Neural cell (in vitro differentiated cells): ENCODE data around the gene QPRT. TPM values are rescaled to one million over a fixed set of nuclear protein-coding genes. Genes with fewer than 3 reads are reported as not detected.
"Not testable (repeated sequence)": the region's sequence is repeated elsewhere in the genome, so short reads cannot be mapped to it uniquely, and the experiment has no call there.

Experiments used
- H2AFZ ChIP-seq: fragments of 200-600, 300-800 bp; sonication (generic), shearing (Covaris generic); 2 replicates; pipeline ENCODE4 v1.6.0; 2014; ENCODE audit warnings: low read depth, mild to moderate bottlenecking, antibody characterized with exemption, low read length, moderate library complexity
- H3F3A ChIP-seq: fragments of 200-600 bp; shearing (Covaris generic); 2 replicates; pipeline ENCODE4 v1.6.1; 2016; ENCODE audit warnings: mild to moderate bottlenecking, moderate library complexity, mixed read lengths, antibody characterized with exemption, low read length; ENCODE audit not compliant: insufficient read depth, poor library complexity, severe bottlenecking
- H3K27ac ChIP-seq: fragments of 200-600, 300-800 bp; sonication (generic), shearing (Covaris generic); 2 replicates; pipeline ENCODE4 v1.5.1; 2014; ENCODE audit warnings: mild to moderate bottlenecking, low read length, moderate library complexity
- H3K27me3 ChIP-seq: fragments of 300-800, 200-600 bp; sonication (generic), shearing (Covaris generic); 2 replicates; pipeline ENCODE4 v1.6.0; 2014; ENCODE audit warnings: mild to moderate bottlenecking, low read depth, low read length, moderate library complexity; ENCODE audit not compliant: insufficient read depth
- H3K36me3 ChIP-seq: fragments of 300-800, 200-600 bp; sonication (generic), shearing (Covaris generic); 2 replicates; pipeline ENCODE4 v1.5.1; 2014; ENCODE audit warnings: mild to moderate bottlenecking, antibody characterized with exemption, low read length, moderate library complexity; ENCODE audit not compliant: insufficient read depth
- H3K4me2 ChIP-seq: fragments of 300-800, 200-600 bp; sonication (generic), shearing (Covaris generic); 2 replicates; pipeline ENCODE4 v1.6.0; 2014; ENCODE audit warnings: mild to moderate bottlenecking, low read length
- H3K4me3 ChIP-seq: fragments of 300-800, 200-600 bp; sonication (generic), shearing (Covaris generic); 2 replicates; pipeline ENCODE4 v1.5.1; 2014; ENCODE audit warnings: mild to moderate bottlenecking, low read length, moderate library complexity
- H3K79me2 ChIP-seq: fragments of 200-600 bp; shearing (Covaris generic); replicated peaks from 2 replicates; pipeline ENCODE4 v1.6.0; 2014; ENCODE audit warnings: mild to moderate bottlenecking, low read length, moderate library complexity; ENCODE audit not compliant: insufficient read depth
- H3K9ac ChIP-seq: fragments of 300-800, 200-600 bp; sonication (generic), shearing (Covaris generic); 2 replicates; pipeline ENCODE4 v1.6.1; 2016; ENCODE audit warnings: mild to moderate bottlenecking, low read length, mixed read lengths
- H3K9me2 ChIP-seq: fragments of 200-600 bp; shearing (Covaris generic); 2 replicates; pipeline ENCODE4 v1.6.1; 2016; ENCODE audit warnings: mild to moderate bottlenecking, low read length, mixed read lengths; ENCODE audit not compliant: insufficient read depth
- H3K9me3 ChIP-seq: fragments of 200-600, 300-800 bp; sonication (generic), shearing (Covaris generic); 2 replicates; pipeline ENCODE4 v1.6.1; 2016; ENCODE audit warnings: mild to moderate bottlenecking, mixed run types, low read length, moderate library complexity, mixed read lengths
- H4K20me1 ChIP-seq: fragments of 200-600 bp; shearing (Covaris generic); 2 replicates; pipeline ENCODE4 v1.6.1; 2016; ENCODE audit warnings: mild to moderate bottlenecking, mixed run types; ENCODE audit not compliant: insufficient read depth
- EP300 ChIP-seq: fragments of 450-650 bp; conservative IDR thresholded peaks from 2 replicates; pipeline ENCODE4 v1.6.1; 2014; ENCODE audit warnings: antibody characterized with exemption, mild to moderate bottlenecking, moderate library complexity; ENCODE audit not compliant: poor library complexity, severe bottlenecking
- EZH2 ChIP-seq: fragments of 200-600, 300-800 bp; shearing (Covaris generic), sonication (generic); IDR thresholded peaks from 2 replicates; pipeline ENCODE4 v1.6.1; 2014; ENCODE audit warnings: antibody characterized with exemption, low read length, borderline replicate concordance, mild to moderate bottlenecking; ENCODE audit not compliant: insufficient read depth, poor library complexity, severe bottlenecking
- MXI1 ChIP-seq: fragments of 450-650 bp; conservative IDR thresholded peaks from 2 replicates; pipeline ENCODE4 v1.6.1; 2014; ENCODE audit warnings: antibody characterized with exemption, mild to moderate bottlenecking; ENCODE audit not compliant: poor library complexity, severe bottlenecking
- POLR2AphosphoS5 ChIP-seq: IDR thresholded peaks from 2 replicates; pipeline ENCODE4 v1.6.1; 2012
- RAD21 ChIP-seq: fragments of 450-650 bp; conservative IDR thresholded peaks from 2 replicates; pipeline ENCODE4 v1.6.1; 2014; ENCODE audit warnings: antibody characterized with exemption, mild to moderate bottlenecking, moderate library complexity
- SMC3 ChIP-seq: fragments of 450-650 bp; conservative IDR thresholded peaks from 2 replicates; pipeline ENCODE4 v1.6.1; 2014; ENCODE audit warnings: antibody characterized with exemption, mild to moderate bottlenecking, moderate library complexity; ENCODE audit not compliant: poor library complexity
- TAF1 ChIP-seq: IDR thresholded peaks from 2 replicates; pipeline ENCODE4 v1.6.1; 2012; ENCODE audit warnings: low read depth
- polyA plus RNA-seq: library from polyadenylated mRNA; depleted of rRNA; stranded (reverse); fragments of >200 nt; gene quantifications from 2 replicates; pipeline ENCODE4 v1.2.3, GENCODE V29; 2014
- TF ChIP-seq, protein P1 (sequence below): fragments of 450-650 bp; IDR thresholded peaks from 2 replicates; pipeline ENCODE4 v1.5.1; 2014; ENCODE audit warnings: antibody characterized with exemption, mild to moderate bottlenecking, moderate library complexity; ENCODE audit not compliant: poor library complexity, severe bottlenecking
- TF ChIP-seq, protein P2 (sequence below): IDR thresholded peaks from 2 replicates; pipeline ENCODE4 v1.6.1; 2012; ENCODE audit warnings: borderline replicate concordance

Gene QPRT
- polyA plus RNA-seq, 1 donor from 2014 or later = 2.7 TPM

GRCh38 chr16:29687755-29688154, 8.8 kb downstream of the QPRT start:
- Histone ChIP-seq H3K79me2 (no peaks in the 10 kb centered on the region), H3K9me3 (no peaks in the 10 kb centered on the region), H3K27ac (no peak overlapping the region), H2AFZ (no peak overlapping the region), H3K4me2 (no peak overlapping the region), H3K9me2 (no peaks in the 10 kb centered on the region), H3K36me3 (no peaks in the 10 kb centered on the region), H4K20me1 (no peaks in the 10 kb centered on the region), H3K9ac (no peak overlapping the region), H3F3A (no peaks in the 10 kb centered on the region), H3K4me3 (no peak overlapping the region), H3K27me3 (no peaks in the 10 kb centered on the region)
- TF ChIP-seq, protein P1, sequence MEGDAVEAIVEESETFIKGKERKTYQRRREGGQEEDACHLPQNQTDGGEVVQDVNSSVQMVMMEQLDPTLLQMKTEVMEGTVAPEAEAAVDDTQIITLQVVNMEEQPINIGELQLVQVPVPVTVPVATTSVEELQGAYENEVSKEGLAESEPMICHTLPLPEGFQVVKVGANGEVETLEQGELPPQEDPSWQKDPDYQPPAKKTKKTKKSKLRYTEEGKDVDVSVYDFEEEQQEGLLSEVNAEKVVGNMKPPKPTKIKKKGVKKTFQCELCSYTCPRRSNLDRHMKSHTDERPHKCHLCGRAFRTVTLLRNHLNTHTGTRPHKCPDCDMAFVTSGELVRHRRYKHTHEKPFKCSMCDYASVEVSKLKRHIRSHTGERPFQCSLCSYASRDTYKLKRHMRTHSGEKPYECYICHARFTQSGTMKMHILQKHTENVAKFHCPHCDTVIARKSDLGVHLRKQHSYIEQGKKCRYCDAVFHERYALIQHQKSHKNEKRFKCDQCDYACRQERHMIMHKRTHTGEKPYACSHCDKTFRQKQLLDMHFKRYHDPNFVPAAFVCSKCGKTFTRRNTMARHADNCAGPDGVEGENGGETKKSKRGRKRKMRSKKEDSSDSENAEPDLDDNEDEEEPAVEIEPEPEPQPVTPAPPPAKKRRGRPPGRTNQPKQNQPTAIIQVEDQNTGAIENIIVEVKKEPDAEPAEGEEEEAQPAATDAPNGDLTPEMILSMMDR = no peak
- TF ChIP-seq EZH2 (no peak), POLR2AphosphoS5 (no peak), MXI1 (no peak), RAD21 (no peak), EP300 (no peak), SMC3 (no peak), TAF1 (no peak)
- TF ChIP-seq, protein P2, sequence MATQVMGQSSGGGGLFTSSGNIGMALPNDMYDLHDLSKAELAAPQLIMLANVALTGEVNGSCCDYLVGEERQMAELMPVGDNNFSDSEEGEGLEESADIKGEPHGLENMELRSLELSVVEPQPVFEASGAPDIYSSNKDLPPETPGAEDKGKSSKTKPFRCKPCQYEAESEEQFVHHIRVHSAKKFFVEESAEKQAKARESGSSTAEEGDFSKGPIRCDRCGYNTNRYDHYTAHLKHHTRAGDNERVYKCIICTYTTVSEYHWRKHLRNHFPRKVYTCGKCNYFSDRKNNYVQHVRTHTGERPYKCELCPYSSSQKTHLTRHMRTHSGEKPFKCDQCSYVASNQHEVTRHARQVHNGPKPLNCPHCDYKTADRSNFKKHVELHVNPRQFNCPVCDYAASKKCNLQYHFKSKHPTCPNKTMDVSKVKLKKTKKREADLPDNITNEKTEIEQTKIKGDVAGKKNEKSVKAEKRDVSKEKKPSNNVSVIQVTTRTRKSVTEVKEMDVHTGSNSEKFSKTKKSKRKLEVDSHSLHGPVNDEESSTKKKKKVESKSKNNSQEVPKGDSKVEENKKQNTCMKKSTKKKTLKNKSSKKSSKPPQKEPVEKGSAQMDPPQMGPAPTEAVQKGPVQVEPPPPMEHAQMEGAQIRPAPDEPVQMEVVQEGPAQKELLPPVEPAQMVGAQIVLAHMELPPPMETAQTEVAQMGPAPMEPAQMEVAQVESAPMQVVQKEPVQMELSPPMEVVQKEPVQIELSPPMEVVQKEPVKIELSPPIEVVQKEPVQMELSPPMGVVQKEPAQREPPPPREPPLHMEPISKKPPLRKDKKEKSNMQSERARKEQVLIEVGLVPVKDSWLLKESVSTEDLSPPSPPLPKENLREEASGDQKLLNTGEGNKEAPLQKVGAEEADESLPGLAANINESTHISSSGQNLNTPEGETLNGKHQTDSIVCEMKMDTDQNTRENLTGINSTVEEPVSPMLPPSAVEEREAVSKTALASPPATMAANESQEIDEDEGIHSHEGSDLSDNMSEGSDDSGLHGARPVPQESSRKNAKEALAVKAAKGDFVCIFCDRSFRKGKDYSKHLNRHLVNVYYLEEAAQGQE = no peak

- no peaks in the 10 kb centered on the region for H3K36me3 ChIP-seq
- H3K27ac ChIP-seq = no peak overlapping the region
- H3K79me2 ChIP-seq = no peaks in the 10 kb centered on the region
- no peaks in the 10 kb centered on the region for H3K9me2 ChIP-seq
- no peak overlapping the region for H3K9ac ChIP-seq
- H3K9me3 ChIP-seq = no peaks in the 10 kb centered on the region
- H3K4me3 ChIP-seq = no peak overlapping the region
- H3K27me3 ChIP-seq = no peaks in the 10 kb centered on the region
- H4K20me1 ChIP-seq = no peaks in the 10 kb centered on the region
- no peak for TF ChIP-seq EP300
- TF ChIP-seq POLR2AphosphoS5 = no peak
- TF ChIP-seq SMC3 = no peak
- TF ChIP-seq, protein P2 = no peak
- TF ChIP-seq RAD21 = no peak
- no peak for TF ChIP-seq TAF1
- TF ChIP-seq, protein P1 = no peak
- TF ChIP-seq MXI1 = no peak
- no peak for TF ChIP-seq EZH2
- no peak overlapping the region for H3K4me2 ChIP-seq
- no peak overlapping the region for H2AFZ ChIP-seq
- no peaks in the 10 kb centered on the region for H3F3A ChIP-seq
Observed at GRCh38 chr16:29688172-29688571, 9.2 kb downstream of the QPRT start.

GRCh38 chr16:29689490-29690351, 10.7 kb downstream of the QPRT start:
- not testable (repeated sequence) for H3F3A ChIP-seq, H3K79me2 ChIP-seq, H3K27ac ChIP-seq

More at GRCh38 chr16:29689490-29690351, 10.7 kb downstream of the QPRT start:
- not testable (repeated sequence) for H3K36me3 ChIP-seq, H3K9ac ChIP-seq, H3K9me3 ChIP-seq, H3K9me2 ChIP-seq, H4K20me1 ChIP-seq, H3K4me3 ChIP-seq, H3K4me2 ChIP-seq, H2AFZ ChIP-seq, H3K27me3 ChIP-seq
